ENCODE data around the gene CFAP46.
A peak's percentile ranks its signal among the peaks of the same experiment; 100 is the strongest.

Gene CFAP46

GRCh38 chr10:132806110-132806509, 136.3 kb downstream of the CFAP46 start:
- Histone ChIP-seq H3K4me3 (no peak overlapping the region), H3K4me1 (no peaks in the 10 kb centered on the region), H3K9me3 (peaks cover 0 to 13% (median 9%) of the 10 kb centered on the region in 3 donors), H3K36me3 (no peaks in the 10 kb centered on the region), H3K27me3 (peaks cover 0 to 39% of the 10 kb centered on the region in 2 donors), H3K27ac (no peak overlapping the region)
- no peak for DNase-seq
- intact Hi-C loops (cut with DNase I; ENCODE audit: low total_unique reads) = no loop called here
- TF ChIP-seq, protein P1, sequence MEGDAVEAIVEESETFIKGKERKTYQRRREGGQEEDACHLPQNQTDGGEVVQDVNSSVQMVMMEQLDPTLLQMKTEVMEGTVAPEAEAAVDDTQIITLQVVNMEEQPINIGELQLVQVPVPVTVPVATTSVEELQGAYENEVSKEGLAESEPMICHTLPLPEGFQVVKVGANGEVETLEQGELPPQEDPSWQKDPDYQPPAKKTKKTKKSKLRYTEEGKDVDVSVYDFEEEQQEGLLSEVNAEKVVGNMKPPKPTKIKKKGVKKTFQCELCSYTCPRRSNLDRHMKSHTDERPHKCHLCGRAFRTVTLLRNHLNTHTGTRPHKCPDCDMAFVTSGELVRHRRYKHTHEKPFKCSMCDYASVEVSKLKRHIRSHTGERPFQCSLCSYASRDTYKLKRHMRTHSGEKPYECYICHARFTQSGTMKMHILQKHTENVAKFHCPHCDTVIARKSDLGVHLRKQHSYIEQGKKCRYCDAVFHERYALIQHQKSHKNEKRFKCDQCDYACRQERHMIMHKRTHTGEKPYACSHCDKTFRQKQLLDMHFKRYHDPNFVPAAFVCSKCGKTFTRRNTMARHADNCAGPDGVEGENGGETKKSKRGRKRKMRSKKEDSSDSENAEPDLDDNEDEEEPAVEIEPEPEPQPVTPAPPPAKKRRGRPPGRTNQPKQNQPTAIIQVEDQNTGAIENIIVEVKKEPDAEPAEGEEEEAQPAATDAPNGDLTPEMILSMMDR (IDR thresholded peaks at IDR 0.05) = no peak

DNA sequence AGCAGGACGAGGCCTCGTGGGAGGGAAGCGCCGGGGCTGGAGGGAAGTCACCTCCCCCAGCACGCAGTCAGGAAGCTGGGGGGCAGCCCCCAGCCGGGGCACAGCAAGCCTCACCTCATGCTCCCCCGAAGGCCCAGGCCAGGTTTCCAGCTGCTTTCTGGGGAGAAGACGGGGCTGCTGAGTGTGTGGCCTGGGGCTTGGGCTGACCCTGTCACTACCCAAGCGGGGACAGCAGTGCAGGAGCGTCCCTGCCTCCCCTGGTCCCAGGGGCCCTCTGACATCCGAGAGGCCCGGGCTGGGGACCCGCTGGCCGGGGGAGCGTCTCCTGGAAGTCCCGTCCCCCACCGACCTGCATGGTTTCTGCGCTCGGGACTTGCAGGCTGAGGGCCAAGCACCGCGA, 136.8 kb downstream of the CFAP46 start:
- Histone ChIP-seq H3K4me1 (no peaks in the 10 kb centered on the region), H3K9me3 (peaks cover 0 to 13% (median 9%) of the 10 kb centered on the region in 3 donors), H3K27ac (no peak overlapping the region), H3K27me3 (peaks cover 0 to 34% of the 10 kb centered on the region in 2 donors), H3K4me3 (no peak overlapping the region), H3K36me3 (no peaks in the 10 kb centered on the region)
- intact Hi-C loops (cut with DNase I; ENCODE audit: low total_unique reads) = no loop called here
- DNase-seq = peak in 1 of 2 donors; percentile 60
- TF ChIP-seq, protein P1 (IDR thresholded peaks at IDR 0.05) = no peak

- Histone ChIP-seq H3K27me3 (peaks cover 0 to 29% of the 10 kb centered on the region in 2 donors), H3K4me1 (no peaks in the 10 kb centered on the region), H3K36me3 (no peaks in the 10 kb centered on the region), H3K9me3 (peaks cover 0 to 13% (median 9%) of the 10 kb centered on the region in 3 donors), H3K27ac (no peak overlapping the region), H3K4me3 (no peak overlapping the region)
- intact Hi-C loops (cut with DNase I; ENCODE audit: low total_unique reads) = no loop called here
- TF ChIP-seq, protein P1 (IDR thresholded peaks at IDR 0.05) = no peak
- peak in 1 of 2 donors; percentile 49 for DNase-seq
Measured at GRCh38 chr10:132804785-132805426, 137.5 kb downstream of the CFAP46 start.

- no peak for DNase-seq
- intact Hi-C loops (cut with DNase I; ENCODE audit: low total_unique reads) = no loop called here
Measured at GRCh38 chr10:132804287-132804686, 138.1 kb downstream of the CFAP46 start.

DNA sequence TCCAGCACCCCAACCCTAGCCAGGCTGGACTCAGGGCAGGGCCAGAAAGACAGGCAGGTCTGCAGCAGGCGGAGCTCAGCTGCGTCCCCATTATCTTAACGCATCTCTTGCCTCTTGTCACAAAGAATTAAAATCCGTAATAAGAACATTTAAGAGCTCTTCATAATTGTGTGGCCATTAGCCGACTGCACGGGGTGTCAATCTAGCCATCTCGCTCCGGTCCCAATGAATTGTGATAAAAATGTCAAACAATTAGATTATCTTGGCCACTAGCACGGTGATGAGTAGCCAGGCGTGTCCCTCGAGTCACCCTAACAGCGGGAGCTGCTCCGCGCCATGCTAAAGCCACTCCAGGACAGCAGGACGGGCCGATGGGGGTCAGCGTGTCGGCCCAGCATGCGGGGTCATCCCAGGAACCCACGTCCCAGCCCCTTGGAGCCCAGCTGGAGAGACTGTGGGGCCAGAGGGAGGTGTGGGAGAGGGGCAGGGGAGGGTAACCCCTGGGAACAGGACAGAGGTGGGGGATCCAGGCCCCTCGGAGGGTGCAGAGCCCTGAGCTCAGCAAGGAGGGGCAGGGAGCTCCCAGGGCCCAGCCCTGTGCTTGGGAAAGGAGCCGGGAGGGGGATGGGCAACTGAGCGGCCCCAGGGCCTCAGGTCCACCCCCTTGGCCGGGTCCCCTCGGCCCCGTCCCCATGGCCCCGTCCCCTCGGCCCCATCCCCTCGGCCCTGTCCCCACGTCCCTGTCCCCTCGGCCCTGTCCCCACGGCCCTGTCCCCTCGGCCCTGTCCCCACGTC, 138.8 kb downstream of the CFAP46 start:
- DNase-seq = no peak
- H3K4me3 ChIP-seq = no peak overlapping the region
- H3K27me3 ChIP-seq = peaks cover 0 to 18% of the 10 kb centered on the region in 2 donors
- H3K4me1 ChIP-seq = no peaks in the 10 kb centered on the region
- peaks cover 0 to 13% (median 9%) of the 10 kb centered on the region in 3 donors for H3K9me3 ChIP-seq
- intact Hi-C loops (cut with DNase I; ENCODE audit: low total_unique reads) = no loop called here
- no peaks in the 10 kb centered on the region for H3K36me3 ChIP-seq
- H3K27ac ChIP-seq = no peak overlapping the region
- TF ChIP-seq, protein P1 (IDR thresholded peaks at IDR 0.05) = no peak

More at GRCh38 chr10:132804287-132804686, 138.1 kb downstream of the CFAP46 start:
- TF ChIP-seq, protein P1 (IDR thresholded peaks at IDR 0.05) = no peak
- Histone ChIP-seq H3K27me3 (peaks cover 0 to 25% of the 10 kb centered on the region in 2 donors), H3K4me1 (no peaks in the 10 kb centered on the region), H3K36me3 (no peaks in the 10 kb centered on the region), H3K9me3 (peaks cover 0 to 13% (median 9%) of the 10 kb centered on the region in 3 donors), H3K27ac (no peak overlapping the region), H3K4me3 (no peak overlapping the region)

Data from tibial artery (tissue), 4 donors.